Measurements from ENCODE around the gene SLC35E1.

Gene SLC35E1

GRCh38 chr19:16584248-16585093 lies 12.3 kb upstream of the SLC35E1 start:
- in situ Hi-C loops (cut with MboI; ENCODE audit: low sequenced_read_pairs), result no loop called here

DNA sequence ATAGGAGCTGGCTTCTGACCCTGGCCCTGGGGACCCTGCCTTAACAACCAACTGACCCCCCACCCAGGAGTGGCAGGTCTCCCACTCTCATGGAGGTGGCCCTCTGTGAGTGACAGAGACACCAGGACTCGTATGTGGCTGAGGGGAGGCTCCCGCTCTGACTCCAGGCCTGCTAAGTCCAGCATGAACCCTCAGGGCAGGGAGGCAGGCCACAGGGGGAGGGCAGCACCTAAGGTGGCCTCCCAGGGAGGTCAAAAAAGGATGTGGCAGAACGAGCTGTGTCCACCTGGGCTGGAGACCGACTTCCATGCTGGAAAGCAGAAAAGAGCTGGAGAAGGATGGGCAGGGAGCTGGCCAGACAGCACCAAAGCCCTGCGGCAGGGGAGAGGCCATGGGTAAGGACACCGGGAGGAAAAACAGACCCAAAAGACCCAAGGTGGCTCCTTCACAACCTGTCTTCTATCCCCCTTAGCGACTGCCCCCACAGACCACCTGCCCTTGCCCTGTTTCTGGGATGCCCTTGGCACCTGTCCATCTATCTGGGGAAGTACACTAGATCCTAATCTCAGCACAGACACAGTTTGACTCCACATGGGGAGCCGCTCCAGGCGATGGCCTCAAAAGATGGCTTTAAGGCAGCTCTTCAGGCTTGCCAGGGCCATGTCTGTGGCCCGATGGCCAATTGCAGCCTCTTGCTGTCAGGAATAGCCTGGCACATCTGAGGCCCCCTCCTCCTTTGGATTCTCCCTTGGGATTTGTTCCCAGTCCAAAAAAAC lies 10.5 kb upstream of the SLC35E1 start:
- in situ Hi-C loops (cut with MboI; ENCODE audit: low sequenced_read_pairs), result no loop called here

GRCh38 chr19:16581971-16582343 lies 9.7 kb upstream of the SLC35E1 start:
- in situ Hi-C loops (cut with MboI; ENCODE audit: low sequenced_read_pairs), result no loop called here

- in situ Hi-C loops (cut with MboI; ENCODE audit: low sequenced_read_pairs), result no loop called here
Measured at GRCh38 chr19:16581145-16581970, 9.1 kb upstream of the SLC35E1 start.

- in situ Hi-C loops (cut with MboI; ENCODE audit: low sequenced_read_pairs), result no loop called here
Measured at GRCh38 chr19:16579381-16579780, 7.2 kb upstream of the SLC35E1 start.

DNA sequence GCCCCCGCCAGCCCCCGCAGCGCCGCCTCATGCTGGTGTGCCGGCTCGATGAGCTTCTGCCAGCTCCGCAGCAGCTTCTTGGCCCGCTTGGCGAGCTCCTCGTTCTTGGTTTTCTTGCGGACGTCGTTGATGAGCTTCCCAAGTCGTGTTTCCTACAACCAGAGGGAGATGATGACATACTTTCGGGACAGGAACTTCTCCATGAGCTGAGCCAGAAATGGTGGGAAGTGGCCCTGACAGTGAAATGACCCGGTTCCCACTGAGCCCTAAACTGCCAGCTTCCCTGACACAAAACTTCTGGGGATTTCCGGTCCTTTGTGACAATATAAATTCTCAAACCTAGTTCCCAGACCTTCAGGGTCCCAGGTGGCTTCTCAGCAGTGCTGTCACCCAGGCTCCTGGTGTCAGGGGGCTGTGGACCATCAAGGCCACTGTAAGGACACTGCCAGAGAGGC lies 5.3 kb upstream of the SLC35E1 start:
- in situ Hi-C loops (cut with MboI; ENCODE audit: low sequenced_read_pairs), result no loop called here

- in situ Hi-C loops (cut with MboI; ENCODE audit: low sequenced_read_pairs), result no loop called here
Measured at GRCh38 chr19:16576690-16577530, 4.7 kb upstream of the SLC35E1 start.

DNA sequence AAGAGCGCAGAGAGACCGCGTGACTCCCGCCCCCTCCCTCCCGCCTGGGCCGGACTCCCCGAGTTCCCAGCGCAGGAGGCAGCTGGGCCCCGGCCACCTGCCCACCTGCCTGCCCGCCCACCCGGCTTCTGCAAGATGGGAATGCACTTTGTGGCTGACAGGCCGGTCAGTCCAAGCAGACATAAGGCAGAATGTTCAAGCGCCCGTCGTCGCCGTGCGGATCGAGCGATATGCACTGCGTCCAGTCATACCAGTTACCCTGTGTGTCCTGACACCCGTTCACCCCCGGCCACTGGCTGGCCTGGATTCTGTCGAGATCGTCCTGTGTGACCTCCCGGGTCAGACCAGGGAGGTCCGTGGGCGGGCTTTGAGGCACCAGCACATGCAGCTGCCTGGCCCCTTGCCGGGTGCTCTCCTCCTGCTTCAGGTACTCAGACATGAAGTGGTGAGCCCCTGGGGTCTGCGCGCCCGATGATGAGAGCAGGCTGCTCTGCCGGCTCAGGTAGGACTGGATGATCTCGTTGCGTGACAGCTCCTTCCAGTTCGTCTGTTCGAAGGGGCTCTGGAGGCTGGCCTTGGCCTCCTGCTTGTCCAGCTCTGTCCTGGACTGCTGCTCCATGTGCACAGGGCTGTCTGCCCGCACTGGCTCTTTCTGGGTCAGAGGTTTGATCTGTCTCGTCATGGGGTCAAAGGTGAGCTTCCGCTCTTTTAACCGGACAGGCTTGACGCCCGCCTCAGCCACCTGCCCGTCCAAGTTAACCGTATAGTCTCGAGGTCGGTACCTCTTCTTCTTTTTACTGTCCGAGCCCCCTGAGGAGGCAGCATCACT lies 3.9 kb upstream of the SLC35E1 start:
- in situ Hi-C loops (cut with MboI; ENCODE audit: low sequenced_read_pairs), result no loop called here

DNA sequence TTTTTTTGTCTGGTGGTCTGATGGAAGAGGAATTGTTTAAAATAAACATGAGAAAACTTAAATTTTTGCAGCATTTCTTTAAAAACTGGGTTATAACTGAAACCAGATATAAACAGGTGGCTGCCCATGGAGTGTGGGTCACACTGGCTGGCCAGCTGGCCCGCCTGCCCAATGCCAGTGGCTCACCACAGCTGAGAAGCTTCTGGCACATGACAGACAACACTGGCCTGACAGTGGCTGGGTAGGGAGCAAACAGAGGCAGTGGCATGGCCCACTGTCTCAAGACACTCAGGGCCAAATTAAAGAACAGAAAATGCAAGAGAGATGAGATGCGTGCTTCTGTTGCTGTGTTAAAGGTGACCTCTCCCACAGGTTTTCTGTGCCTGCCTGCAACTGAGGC lies 3.1 kb upstream of the SLC35E1 start:
- in situ Hi-C loops (cut with MboI; ENCODE audit: low sequenced_read_pairs), result no loop called here

DNA sequence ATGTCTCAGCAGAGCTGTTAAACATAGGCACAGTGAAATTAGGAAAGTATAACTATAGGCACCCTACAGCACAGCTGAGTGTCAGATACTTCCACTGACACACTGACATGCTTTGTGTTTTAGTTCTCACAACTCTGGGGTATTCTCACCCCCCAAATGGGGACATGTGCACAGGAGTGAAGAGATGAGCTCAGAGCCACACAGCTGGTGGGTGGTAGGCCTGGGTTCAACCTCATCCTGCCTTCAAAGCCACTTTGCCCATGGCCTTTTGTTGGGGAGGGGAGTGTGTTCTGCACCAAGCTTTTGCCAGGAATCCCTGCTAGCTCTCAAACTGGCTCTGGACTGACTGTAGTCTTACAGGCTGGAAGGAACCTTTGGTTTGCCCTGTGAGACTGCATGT lies 1.7 kb upstream of the SLC35E1 start:
- in situ Hi-C loops (cut with MboI; ENCODE audit: low sequenced_read_pairs), result no loop called here

DNA sequence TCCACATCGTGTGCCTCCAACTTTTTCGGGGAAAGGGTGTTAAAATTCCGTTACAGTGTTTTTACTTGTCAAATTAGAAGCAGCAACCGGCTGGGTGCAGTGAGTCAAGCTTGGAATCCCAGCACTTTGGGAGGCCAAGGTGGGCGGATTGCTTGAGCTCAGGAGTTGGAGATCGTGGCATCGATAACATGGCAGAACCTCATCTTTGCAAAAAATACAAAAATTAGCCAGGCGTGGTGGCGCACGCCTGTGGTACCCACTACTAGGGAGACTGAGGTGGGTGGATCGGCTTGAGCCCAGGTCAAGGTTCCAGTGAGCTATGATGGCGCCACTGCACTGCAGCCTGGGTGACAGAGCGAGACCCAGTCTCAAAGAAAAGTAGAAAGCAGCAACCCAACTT lies 1.1 kb upstream of the SLC35E1 start:
- in situ Hi-C loops (cut with MboI; ENCODE audit: low sequenced_read_pairs), result no loop called here

DNA sequence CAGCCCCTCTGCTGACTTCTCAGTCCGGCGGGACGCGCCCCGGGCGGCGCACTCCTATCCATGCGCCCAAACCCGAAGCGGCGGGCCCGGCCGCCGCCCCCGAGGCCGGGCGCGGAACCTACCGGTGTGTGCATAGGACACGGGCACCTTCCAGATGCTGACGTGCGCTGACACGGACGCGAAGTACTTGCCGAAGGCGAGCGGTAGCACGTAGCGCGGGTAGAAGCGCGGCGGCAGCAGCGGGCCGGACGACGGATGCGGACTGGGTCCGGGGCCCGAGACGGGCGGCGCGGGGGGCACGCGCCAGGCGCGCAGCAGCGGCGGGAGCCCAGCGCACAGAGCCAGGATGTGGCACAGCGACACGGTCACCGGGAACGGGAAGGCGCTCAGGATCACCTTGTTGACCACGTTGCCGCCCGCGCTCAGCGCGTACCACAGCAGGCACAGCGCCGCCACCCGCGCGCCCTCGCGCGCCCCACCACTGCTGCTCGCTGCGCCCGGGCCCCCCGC lies 338 bp downstream of the SLC35E1 start:
- in situ Hi-C loops (cut with MboI; ENCODE audit: low sequenced_read_pairs), result no loop called here

- in situ Hi-C loops (cut with MboI; ENCODE audit: low sequenced_read_pairs), result no loop called here
Measured at GRCh38 chr19:16571283-16571682, 932 bp downstream of the SLC35E1 start.

- in situ Hi-C loops (cut with MboI; ENCODE audit: low sequenced_read_pairs), result no loop called here
Measured at GRCh38 chr19:16569609-16570320, 2.5 kb downstream of the SLC35E1 start.

- in situ Hi-C loops (cut with MboI; ENCODE audit: low sequenced_read_pairs), result no loop called here
Measured at GRCh38 chr19:16566702-16567101, 5.5 kb downstream of the SLC35E1 start.

DNA sequence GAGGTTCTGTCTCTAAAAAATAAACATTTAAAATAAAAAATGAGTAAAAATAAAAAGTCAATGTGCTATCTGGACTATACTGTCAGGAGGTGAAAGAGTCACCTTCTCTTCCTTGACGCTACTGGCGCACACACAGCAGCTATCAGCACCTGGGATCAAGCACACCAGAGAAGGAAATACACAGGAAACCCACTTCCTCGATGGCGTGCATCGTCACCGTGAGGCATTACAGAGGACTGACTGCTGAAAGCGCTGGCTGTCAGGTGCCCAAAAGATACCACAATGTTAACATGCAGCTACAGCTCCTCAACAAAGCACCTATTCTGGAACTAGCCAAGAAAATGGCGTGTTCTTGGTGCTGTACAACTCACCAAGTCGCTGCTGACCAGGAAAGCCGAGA lies 6.1 kb downstream of the SLC35E1 start:
- in situ Hi-C loops (cut with MboI; ENCODE audit: low sequenced_read_pairs), result no loop called here

- in situ Hi-C loops (cut with MboI; ENCODE audit: low sequenced_read_pairs), result no loop called here
Measured at GRCh38 chr19:16564842-16565241, 7.4 kb downstream of the SLC35E1 start.

- in situ Hi-C loops (cut with MboI; ENCODE audit: low sequenced_read_pairs), result no loop called here
Measured at GRCh38 chr19:16562608-16563025, 9.6 kb downstream of the SLC35E1 start.

DNA sequence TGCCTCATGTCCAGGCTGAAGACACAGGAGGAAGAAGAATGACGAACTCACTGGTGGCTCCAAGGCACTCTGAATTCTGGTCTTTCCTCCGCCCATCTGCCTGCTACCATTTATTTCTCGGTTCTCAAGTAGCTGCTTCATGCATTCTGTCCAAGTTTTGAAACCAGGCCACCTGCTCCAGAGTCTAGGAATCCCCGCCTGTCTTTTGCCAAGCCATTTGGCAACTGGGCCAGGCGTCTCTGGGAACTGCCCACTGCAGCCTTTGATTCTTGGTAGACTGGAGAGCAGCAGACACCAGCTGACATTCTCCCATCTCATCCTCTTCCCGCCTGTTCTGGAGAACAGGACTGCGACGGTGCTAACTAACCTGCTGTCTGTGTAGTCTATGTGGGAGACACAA lies 10.8 kb downstream of the SLC35E1 start:
- in situ Hi-C loops (cut with MboI; ENCODE audit: low sequenced_read_pairs), result no loop called here
